PC-9 (cell line): ENCODE measurements around the gene HPD. TPM values are rescaled to one million over a fixed set of nuclear protein-coding genes. Genes with fewer than 3 reads are reported as not detected.
"Not testable (repeated sequence)": the region's sequence is repeated elsewhere in the genome, so short reads cannot be mapped to it uniquely, and the experiment has no call there.

Experiments used
- BruUV-seq: library from RNA; stranded (reverse); fragments of 400-500 nt; replicated peaks from 2 replicates; lab custom pipeline; 2021; lab: Mats Ljungman, UMichigan
- CTCF ChIA-PET: fragments of 300-600 bp; sonication (Branson Sonifier 250); formaldehyde crosslinking; loops from one replicate; lab custom pipeline; 2022; ENCODE audit warnings: antibody characterized with exemption; lab: Charles Lee
- POLR2A ChIA-PET: fragments of 300-600 bp; sonication (Branson Sonifier 250); formaldehyde crosslinking; loops from one replicate; lab custom pipeline; 2022; ENCODE audit warnings: antibody characterized with exemption; ENCODE audit not compliant: unreplicated experiment; lab: Charles Lee
- DNase-seq, 2 experiments: peaks; one replicate each; pipeline versions ENCODE4 v3.0.0 to v3.0.0-alpha.2; 2015 to 2022; ENCODE audit warnings: mixed read lengths in 1 of 2
- H2AFZ ChIP-seq: fragments of 200-600 bp; sonication (generic); 2 replicates; pipeline ENCODE4 v1.8.1; 2017; ENCODE audit warnings: antibody characterized with exemption
- H3F3A ChIP-seq: fragments of 200-600 bp; sonication (generic); 2 replicates; pipeline ENCODE4 v1.8.1; 2017; ENCODE audit warnings: antibody characterized with exemption, mild to moderate bottlenecking, low read depth; ENCODE audit not compliant: insufficient read depth
- H3K27ac ChIP-seq: fragments of 200-600 bp; sonication (generic); 2 replicates; pipeline ENCODE4 v1.6.1; 2016; ENCODE audit warnings: mixed run types
- H3K27me3 ChIP-seq: fragments of 200-600 bp; sonication (generic); 2 replicates; pipeline ENCODE4 v1.6.1; 2016; ENCODE audit warnings: low read depth, mixed run types; ENCODE audit not compliant: insufficient read depth
- H3K36me3 ChIP-seq: fragments of 200-600 bp; sonication (generic); 2 replicates; pipeline ENCODE4 v1.6.1; 2016; ENCODE audit warnings: low read depth, mixed run types
- H3K4me1 ChIP-seq: fragments of 200-600 bp; sonication (generic); replicated peaks from 2 replicates; pipeline ENCODE4 v1.6.1; 2016; ENCODE audit warnings: mixed run types; ENCODE audit not compliant: insufficient read depth
- H3K4me2 ChIP-seq: fragments of 200-600 bp; sonication (generic); 2 replicates; pipeline ENCODE4 v1.6.1; 2017; ENCODE audit warnings: mixed run types
- H3K4me3 ChIP-seq: fragments of 200-600 bp; sonication (generic); 2 replicates; pipeline ENCODE4 v1.6.1; 2016; ENCODE audit warnings: mixed run types
- H3K79me2 ChIP-seq: fragments of 200-600 bp; sonication (generic); 2 replicates; pipeline ENCODE4 v1.6.1; 2017; ENCODE audit warnings: low read depth, mixed run types
- H3K9me2 ChIP-seq: fragments of 200-600 bp; sonication (generic); 2 replicates; pipeline ENCODE4 v1.8.1; 2017; ENCODE audit warnings: mild to moderate bottlenecking; ENCODE audit not compliant: insufficient read depth
- H3K9me3 ChIP-seq: fragments of 200-600 bp; sonication (generic); 2 replicates; pipeline ENCODE4 v1.8.1; 2016; ENCODE audit warnings: low read depth; ENCODE audit not compliant: insufficient read depth
- H4K20me1 ChIP-seq: fragments of 200-600 bp; sonication (generic); 2 replicates; pipeline ENCODE4 v1.8.1; 2017; ENCODE audit not compliant: insufficient read depth
- EZH2 ChIP-seq: fragments of 200-600 bp; sonication (generic); IDR thresholded peaks from 2 replicates; pipeline ENCODE4 v1.8.0; 2017; ENCODE audit warnings: antibody characterized with exemption, low read depth
- intact Hi-C: fragments of 100-400 bp; cut with micrococcal nuclease; formaldehyde crosslinking; loops from one replicate; pipeline ENCODE4 v1.10.0; 2022; ENCODE audit not compliant: unreplicated experiment
- total RNA-seq: library from RNA; stranded (reverse); gene quantifications from 2 replicates; pipeline ENCODE4 v1.2.3, GENCODE V29; 2021
- TF ChIP-seq, protein P1 (sequence below): fragments of 200-600 bp; sonication (generic); conservative IDR thresholded peaks from 2 replicates; pipeline ENCODE4 v1.6.1; 2017; ENCODE audit warnings: mixed run types, antibody characterized with exemption, mild to moderate bottlenecking, moderate library complexity

HPD gene
- total RNA-seq, 1 experiment from 2014 or later: 0.92 TPM

- Histone ChIP-seq H3F3A (peaks cover 70% of the 10 kb centered on the region), H3K4me3 (peak overlapping the region; percentile 79), H3K36me3 (no peaks in the 10 kb centered on the region), H3K79me2 (peaks cover 72% of the 10 kb centered on the region), H3K9me3 (no peaks in the 10 kb centered on the region), H3K9me2 (no peaks in the 10 kb centered on the region), H4K20me1 (no peaks in the 10 kb centered on the region), H2AFZ (no peak overlapping the region), H3K27me3 (no peaks in the 10 kb centered on the region), H3K27ac (peak overlapping the region; percentile 100), H3K4me2 (peak overlapping the region; percentile 93), H3K4me1 (peaks cover 71% of the 10 kb centered on the region)
- no peak for TF ChIP-seq EZH2
- TF ChIP-seq, protein P1, sequence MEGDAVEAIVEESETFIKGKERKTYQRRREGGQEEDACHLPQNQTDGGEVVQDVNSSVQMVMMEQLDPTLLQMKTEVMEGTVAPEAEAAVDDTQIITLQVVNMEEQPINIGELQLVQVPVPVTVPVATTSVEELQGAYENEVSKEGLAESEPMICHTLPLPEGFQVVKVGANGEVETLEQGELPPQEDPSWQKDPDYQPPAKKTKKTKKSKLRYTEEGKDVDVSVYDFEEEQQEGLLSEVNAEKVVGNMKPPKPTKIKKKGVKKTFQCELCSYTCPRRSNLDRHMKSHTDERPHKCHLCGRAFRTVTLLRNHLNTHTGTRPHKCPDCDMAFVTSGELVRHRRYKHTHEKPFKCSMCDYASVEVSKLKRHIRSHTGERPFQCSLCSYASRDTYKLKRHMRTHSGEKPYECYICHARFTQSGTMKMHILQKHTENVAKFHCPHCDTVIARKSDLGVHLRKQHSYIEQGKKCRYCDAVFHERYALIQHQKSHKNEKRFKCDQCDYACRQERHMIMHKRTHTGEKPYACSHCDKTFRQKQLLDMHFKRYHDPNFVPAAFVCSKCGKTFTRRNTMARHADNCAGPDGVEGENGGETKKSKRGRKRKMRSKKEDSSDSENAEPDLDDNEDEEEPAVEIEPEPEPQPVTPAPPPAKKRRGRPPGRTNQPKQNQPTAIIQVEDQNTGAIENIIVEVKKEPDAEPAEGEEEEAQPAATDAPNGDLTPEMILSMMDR: no peak; the same call in 1 of the 2 replicates
- ChIA-PET CTCF (interaction anchor here (0.6 to 4.9 kb wide), 8 partner anchors 17 to 241 kb away, joined by 3 to 32 read pairs (median 9); partner anchors contain the start of gene PSMD9), POLR2A (interaction anchor here (0.7 to 1.6 kb wide), 2 partner anchors 18 to 20 kb away, joined by 4 to 37 read pairs; no protein-coding TSS in a partner anchor)
- DNase-seq: peak in 1 of 2 experiments; percentile 46
- intact Hi-C loops: loop anchor here (2.0 to 10.0 kb wide), 5 partner anchors 81 to 568 kb away; partner anchors contain the start of gene TMEM120B
- TSS peak; percentile 72 for BruUV-seq
Observed at GRCh38 chr12:121792607-121793439, 65.8 kb downstream of the HPD start.

GRCh38 chr12:121791671-121792551 is 66.7 kb downstream of the HPD start:
- Histone ChIP-seq H3K9me3 (no peaks in the 10 kb centered on the region), H3K4me2 (peak overlapping the region; percentile 93), H3K4me1 (peaks cover 72% of the 10 kb centered on the region), H2AFZ (no peak overlapping the region), H3K9me2 (no peaks in the 10 kb centered on the region), H3K36me3 (peaks cover 4% of the 10 kb centered on the region; the same call in 1 of the 2 replicates), H4K20me1 (no peaks in the 10 kb centered on the region), H3K79me2 (peaks cover 75% of the 10 kb centered on the region), H3K4me3 (peak overlapping the region; percentile 79), H3K27me3 (no peaks in the 10 kb centered on the region), H3K27ac (peak overlapping the region; percentile 100), H3F3A (peaks cover 74% of the 10 kb centered on the region)
- POLR2A ChIA-PET: interaction anchor here (0.6 to 1.6 kb wide), 2 partner anchors 17 to 215 kb away, joined by 3 to 37 read pairs; no protein-coding TSS in a partner anchor
- no peak for TF ChIP-seq EZH2
- TF ChIP-seq, protein P1: no peak; the same call in 1 of the 2 replicates
- no TSS peak for BruUV-seq
- CTCF ChIA-PET: interaction anchor here (0.6 to 2.0 kb wide), 2 partner anchors 18 to 76 kb away, joined by 6 to 9 read pairs; no protein-coding TSS in a partner anchor
- intact Hi-C loops: loop anchor here (2.0 to 10.0 kb wide), 5 partner anchors 80 to 567 kb away; partner anchors contain the start of gene TMEM120B
- peak; percentile 91 to 96 for DNase-seq

DNA sequence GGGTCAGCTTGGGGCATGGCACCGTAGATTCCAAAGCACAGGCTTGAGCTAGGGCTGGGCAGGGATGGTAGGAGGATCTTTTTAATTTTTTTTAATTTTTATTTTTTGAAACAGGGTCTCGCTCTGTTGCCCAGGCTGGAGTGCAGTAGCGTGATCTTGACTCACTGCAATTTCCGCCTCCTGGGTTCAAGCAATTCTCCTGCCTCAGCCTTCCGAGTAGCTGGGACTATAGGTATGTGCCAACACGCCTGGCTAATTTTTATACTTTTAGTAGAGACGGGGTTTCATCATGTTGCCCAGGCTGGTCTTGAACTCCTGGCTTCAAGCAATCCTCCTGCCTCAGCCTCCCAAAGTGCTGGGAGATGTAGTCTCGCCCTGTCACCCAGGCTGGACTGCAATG is 67.9 kb downstream of the HPD start:
- intact Hi-C loops: loop anchor here (5.0 to 10.0 kb wide), 4 partner anchors 78 to 566 kb away; partner anchors contain the start of gene TMEM120B
- CTCF ChIA-PET: interaction anchor here (2.0 kb wide), 1 partner anchor 16 kb away, joined by 9 read pairs; no protein-coding TSS in a partner anchor
- peaks cover 73% of the 10 kb centered on the region for H3K79me2 ChIP-seq

More for the DNA sequence above, 67.9 kb downstream of the HPD start:
- H3K9me3 ChIP-seq, DNase-seq, BruUV-seq, H4K20me1 ChIP-seq, H3K9me2 ChIP-seq, H2AFZ ChIP-seq, H3K36me3 ChIP-seq, POLR2A ChIA-PET, H3K27me3 ChIP-seq: not testable (repeated sequence)
- H3K27ac ChIP-seq: peak overlapping the region; percentile 100
- peak overlapping the region; percentile 79; the same call in 1 of the 2 replicates for H3K4me3 ChIP-seq
- H3K4me1 ChIP-seq: peaks cover 69% of the 10 kb centered on the region
- H3F3A ChIP-seq: peaks cover 72% of the 10 kb centered on the region
- H3K4me2 ChIP-seq: peak overlapping the region; percentile 93
